NCI-H128 (cell line): ENCODE results near the gene TMEM72.
"Not testable (repeated sequence)": the region's sequence is repeated elsewhere in the genome, so short reads cannot be mapped to it uniquely, and the experiment has no call there.

Experiments
- DNase-seq: peaks from one replicate; lab custom pipeline; 2025; ENCODE audit not compliant: unreplicated experiment; lab: John Stamatoyannopoulos, UW

TMEM72 gene

GRCh38 chr10:44911081-44911540 is at the start of gene TMEM72:
Gene TMEM72, plus strand, starts transcription at chr10:44911337. Its CDS starts 176 bp downstream, at chr10:44911513.
- DNase-seq: no peak

DNA sequence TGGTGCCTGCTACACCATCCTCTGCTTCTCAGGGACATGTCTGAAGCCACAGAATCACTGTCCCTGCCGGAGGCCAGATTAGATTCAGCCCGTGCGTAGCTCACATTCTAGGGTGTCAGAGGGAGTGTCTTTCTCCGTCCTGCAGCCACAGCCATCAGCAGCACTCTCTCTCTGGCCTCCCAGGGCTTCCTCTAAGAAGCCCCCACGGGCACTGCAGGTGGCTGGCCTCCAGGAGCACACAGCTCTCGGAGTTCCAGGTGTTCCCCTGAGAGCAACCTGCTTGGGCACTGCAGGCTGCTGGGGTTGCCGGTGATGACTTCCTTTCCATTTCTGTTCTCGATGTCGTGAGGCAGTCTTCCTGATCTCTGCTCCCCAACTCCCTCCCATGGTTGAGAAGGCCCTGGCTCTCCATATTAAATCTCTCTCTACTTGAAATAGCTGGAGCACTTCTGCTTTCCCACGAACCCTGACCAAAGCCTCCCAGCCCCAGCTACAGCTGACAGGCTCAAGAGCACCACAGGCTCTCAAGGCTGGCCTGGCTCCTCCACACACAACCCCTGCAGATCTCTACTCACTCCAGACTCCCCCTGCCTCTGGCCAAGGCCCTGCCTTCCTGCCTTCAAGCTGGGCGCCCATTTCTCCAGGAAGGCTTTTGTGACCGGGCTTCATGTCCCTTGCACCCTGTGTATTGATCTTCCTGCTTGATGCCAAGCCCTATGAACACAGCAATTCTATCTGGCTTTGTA is 49.0 kb upstream of the TMEM72 start:
- no peak for DNase-seq

- no peak for DNase-seq
Observed at GRCh38 chr10:44862924-44863323, 48.2 kb upstream of the TMEM72 start.

GRCh38 chr10:44863344-44864047 is 47.6 kb upstream of the TMEM72 start:
- DNase-seq: no peak

GRCh38 chr10:44864051-44864450 is 47.1 kb upstream of the TMEM72 start:
- DNase-seq: no peak

DNA sequence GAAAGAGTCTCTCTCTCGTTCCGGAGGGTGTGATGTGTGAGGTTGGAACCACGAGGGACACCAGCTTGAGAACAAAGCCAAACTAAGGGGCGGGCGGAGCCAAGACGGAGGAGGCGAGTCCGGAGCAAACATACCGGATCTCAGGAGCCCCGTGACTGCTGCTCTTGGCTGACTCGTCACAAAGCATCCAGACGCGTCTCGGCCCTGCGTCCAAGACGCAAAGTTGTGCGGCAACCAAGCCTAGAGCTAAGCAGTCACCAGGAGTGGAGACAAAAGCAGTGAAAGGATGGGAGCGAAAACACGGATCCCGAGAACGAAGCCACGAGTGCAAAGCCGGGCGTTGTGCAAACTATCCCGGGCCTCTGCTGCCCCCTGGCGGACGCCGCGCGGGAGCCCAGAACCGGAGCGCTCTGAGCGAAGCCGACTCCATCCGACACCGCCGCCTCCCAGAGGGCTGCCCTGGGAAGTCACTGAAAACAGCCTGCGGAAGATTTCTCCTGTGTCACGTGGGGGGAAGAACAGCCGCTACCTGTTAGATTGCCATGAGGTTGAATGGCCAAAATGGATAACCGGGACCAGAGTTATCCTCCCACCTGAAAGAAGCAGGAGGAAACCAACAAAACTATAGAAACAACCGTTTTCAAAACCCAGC is 46.4 kb upstream of the TMEM72 start:
- DNase-seq: peak; percentile 4

- DNase-seq: no peak
Observed at GRCh38 chr10:44865289-44865671, 45.9 kb upstream of the TMEM72 start.

DNA sequence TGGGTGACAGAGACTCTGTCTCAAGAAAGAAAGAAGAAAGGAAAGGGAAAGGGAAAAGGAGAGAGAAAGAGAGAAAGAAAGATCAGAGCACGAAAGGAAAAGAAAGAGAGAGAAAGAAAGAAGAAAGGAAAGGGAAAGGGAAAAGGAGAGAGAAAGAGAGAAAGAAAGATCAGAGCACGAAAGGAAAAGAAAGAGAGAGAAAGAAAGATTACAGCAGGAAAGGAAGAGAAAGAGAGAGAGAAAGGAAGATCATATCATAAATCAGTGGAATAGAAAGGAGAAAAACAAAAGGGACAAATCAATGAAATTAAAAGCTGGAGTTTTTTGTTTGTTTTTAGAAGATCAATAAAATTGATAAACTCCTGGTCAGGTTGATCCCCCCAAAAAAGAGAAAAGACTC is 44.8 kb upstream of the TMEM72 start:
- not testable (repeated sequence) for DNase-seq

DNA sequence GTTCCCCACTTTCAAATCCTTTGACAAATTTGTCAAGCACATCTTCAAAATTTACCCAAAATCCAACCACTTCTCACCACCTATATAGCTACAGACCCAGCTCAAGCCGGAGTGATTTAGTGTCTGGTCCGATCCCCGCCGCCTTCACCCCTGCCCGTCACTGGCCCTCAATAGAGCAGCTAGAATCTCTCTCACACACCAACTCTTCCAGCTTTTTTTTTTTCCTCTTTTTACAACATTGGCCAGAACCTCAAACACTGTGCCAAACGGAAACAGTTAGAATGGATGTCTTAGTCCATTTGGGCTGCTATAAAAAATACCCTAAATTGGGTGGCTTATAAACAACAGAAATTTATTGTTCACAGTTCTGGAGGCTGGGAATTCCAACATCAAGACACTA is 41.1 kb upstream of the TMEM72 start:
- no peak for DNase-seq

- no peak for DNase-seq
Observed at GRCh38 chr10:44873160-44873559, 38.0 kb upstream of the TMEM72 start.

GRCh38 chr10:44874166-44874565 is 37.0 kb upstream of the TMEM72 start:
- no peak for DNase-seq

- DNase-seq: peak; percentile 26
Observed at GRCh38 chr10:44878706-44879530, 32.2 kb upstream of the TMEM72 start.

DNA sequence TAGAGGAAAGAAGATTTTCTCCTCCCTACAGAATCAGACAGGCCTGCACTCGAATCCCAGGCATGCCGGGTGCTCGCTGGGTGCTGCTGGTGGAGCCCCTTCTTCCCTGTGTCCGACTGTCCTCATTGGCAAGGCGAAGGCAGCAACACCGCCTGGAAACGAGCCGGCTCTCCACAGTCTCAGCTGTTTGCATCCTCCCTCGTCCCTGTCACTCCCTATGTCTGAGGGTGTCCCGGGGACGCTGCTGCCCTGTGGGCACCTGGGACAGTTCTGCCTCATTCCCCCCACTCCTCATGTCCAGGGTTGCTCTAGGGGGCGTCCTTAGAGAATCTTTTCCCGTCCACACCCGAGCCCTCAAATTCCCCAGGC is 31.6 kb upstream of the TMEM72 start:
- DNase-seq: no peak

DNA sequence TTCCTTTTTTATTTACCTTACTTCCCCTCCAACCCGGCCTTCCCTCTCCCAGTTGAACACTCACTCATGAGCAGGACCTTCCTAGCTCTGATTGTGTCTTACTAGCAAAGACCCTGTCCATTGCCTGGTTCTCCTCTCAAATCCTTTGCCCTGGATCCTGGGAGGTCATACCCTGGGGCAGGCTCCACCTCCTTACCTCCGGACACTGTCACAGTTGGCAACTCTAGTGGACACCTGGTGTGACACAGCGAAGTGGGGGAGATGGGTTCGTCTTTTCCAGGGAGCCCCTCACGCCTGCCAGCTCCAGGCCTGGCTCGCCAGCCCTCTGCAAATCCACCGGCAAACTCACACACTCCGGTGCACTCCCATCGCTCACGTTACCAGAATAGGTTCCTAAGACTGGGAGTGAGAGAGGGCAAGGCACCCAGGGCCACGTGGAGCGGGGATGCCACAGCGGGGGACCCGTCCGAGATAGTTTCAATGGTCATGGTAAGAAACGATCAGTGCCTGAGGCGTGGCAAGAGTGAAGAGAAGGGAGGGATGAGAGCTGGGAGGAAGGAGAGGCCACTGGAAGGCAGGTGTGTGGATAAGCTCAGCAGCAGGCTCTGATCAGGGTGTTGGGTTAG is 30.9 kb upstream of the TMEM72 start:
- no peak for DNase-seq

GRCh38 chr10:44881649-44882048 is 29.5 kb upstream of the TMEM72 start:
- DNase-seq: no peak

- DNase-seq: no peak
Observed at GRCh38 chr10:44882166-44882720, 28.9 kb upstream of the TMEM72 start.

DNA sequence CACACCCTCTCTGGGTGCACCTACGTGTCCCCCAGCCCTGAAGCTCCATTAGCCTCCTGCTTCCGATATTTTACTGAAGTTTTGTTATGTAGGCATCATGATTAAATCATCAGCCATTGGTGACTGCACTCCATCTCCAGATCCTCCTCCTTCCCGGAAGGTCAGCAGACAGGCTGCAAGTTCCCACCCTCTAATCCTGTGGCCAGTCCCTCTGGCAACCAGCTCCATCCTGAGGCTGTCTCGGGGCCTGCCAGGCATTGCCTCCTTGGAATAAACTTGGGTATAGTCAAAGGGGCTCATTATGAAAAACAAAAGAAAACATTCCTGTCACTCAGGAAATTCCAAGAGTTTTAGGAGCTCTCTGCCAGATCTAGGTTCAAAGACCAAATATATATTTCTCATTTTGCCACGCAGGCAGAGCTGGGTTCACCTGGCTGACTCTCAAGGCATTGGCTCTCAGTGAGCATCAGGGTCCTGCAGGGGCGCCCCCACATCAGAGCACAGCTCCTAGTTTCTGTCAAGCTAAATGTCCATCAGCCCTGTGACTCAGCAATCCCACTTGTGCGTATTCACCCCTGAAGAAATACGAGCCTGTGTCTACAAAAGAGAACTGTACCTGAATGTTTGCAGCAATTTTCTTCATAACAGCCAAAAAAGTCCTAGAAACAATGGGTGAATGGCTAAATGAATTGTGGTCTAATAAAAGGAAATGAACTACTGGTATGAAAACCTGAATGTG is 27.4 kb upstream of the TMEM72 start:
- DNase-seq: no peak

DNA sequence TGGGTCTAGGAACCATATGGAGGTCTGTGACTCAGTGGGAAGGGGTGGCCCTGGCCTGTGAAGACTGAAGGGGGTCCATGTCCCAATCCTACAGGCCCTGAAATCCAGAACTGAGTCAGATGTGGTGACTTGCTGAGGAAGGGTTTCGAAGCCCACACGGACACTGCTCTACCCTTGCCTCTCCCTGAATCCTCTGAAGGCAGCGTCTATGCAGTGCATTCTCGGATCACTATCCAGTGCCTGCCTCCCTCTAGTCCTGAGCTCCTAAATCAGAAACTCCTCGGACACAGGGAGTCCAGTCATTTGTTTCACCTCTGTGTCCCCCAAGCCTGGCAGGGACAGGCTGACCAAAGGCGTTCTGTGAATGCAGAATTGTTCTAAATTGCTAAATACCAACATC is 25.4 kb upstream of the TMEM72 start:
- no peak for DNase-seq

- no peak for DNase-seq
Observed at GRCh38 chr10:44886966-44887365, 24.2 kb upstream of the TMEM72 start.

- no peak for DNase-seq
Observed at GRCh38 chr10:44888886-44889285, 22.3 kb upstream of the TMEM72 start.
